GM12878 (cell line): ENCODE results near the gene HDAC9. TPM values are rescaled to one million over a fixed set of nuclear protein-coding genes. Genes with fewer than 3 reads are reported as not detected.

ENCODE experiments used
- ATAC-seq: fragments of 200-7000 bp; cut with Tn5 transposase; 3 replicates; pipeline ENCODE4 v1.9.1; 2020; ENCODE audit warnings: mild to moderate bottlenecking, moderate library complexity
- BruUV-seq: library from RNA; stranded (reverse); fragments of 400-500 nt; replicated peaks from 2 replicates; lab custom pipeline; 2021; lab: Mats Ljungman, UMichigan
- CTCF ChIA-PET: fragments of 300-600 bp; sonication (Branson Sonifier 250); formaldehyde crosslinking; extraction: SDS; loops from one replicate; lab custom pipeline; 2021; ENCODE audit warnings: inconsistent platforms; lab: Yijun Ruan, JAX
- POLR2A ChIA-PET: fragments of 350-600 bp; formaldehyde crosslinking; extraction: SDS; loops from one replicate; lab custom pipeline; 2021; ENCODE audit warnings: inconsistent platforms; lab: Charles Lee
- RAD21 ChIA-PET: fragments of 300-600 bp; sonication (Branson Sonifier 250); formaldehyde crosslinking; loops from one replicate; lab custom pipeline; 2023; ENCODE audit warnings: antibody characterized with exemption; ENCODE audit not compliant: unreplicated experiment; lab: Charles Lee
- SMC1A ChIA-PET: fragments of 300-600 bp; sonication (Branson Sonifier 250); formaldehyde crosslinking; loops from one replicate; lab custom pipeline; 2023; ENCODE audit not compliant: unreplicated experiment, uncharacterized antibody; lab: Charles Lee
- DNase-seq: peaks from one replicate; pipeline ENCODE4 v3.0.0-alpha.2; 2011; ENCODE audit warnings: low read depth, low spot score
- FAIRE-seq: peaks from 3 replicates; lab custom pipeline; 2011; peaks lifted over from hg19 to GRCh38; lab: Jason Lieb, UNC
- H2AFZ ChIP-seq: 2 replicates; pipeline ENCODE4 v1.6.0; 2011; ENCODE audit warnings: low read depth, low read length, control low read depth; ENCODE audit not compliant: control insufficient read depth
- H3K27ac ChIP-seq: 2 replicates; pipeline ENCODE4 v1.5.1; 2011; ENCODE audit warnings: control low read depth; ENCODE audit not compliant: control insufficient read depth, insufficient read depth
- H3K27me3 ChIP-seq, 2 experiments: replicated peaks in 1 of 2; 2 replicates each; pipeline versions ENCODE4 v1.6.0 to v1.6.1; 2011; ENCODE audit warnings: low read length in 1 of 2; ENCODE audit not compliant: control insufficient read depth in 2 of 2, insufficient read depth in 2 of 2
- H3K36me3 ChIP-seq, 2 experiments: 2 replicates each; pipeline ENCODE4 v1.5.1; 2011; ENCODE audit warnings: low read length in 1 of 2; ENCODE audit not compliant: control insufficient read depth in 2 of 2, insufficient read depth in 2 of 2
- H3K4me1 ChIP-seq: 2 replicates; pipeline ENCODE4 v1.6.1; 2011; ENCODE audit warnings: mild to moderate bottlenecking, low read length, moderate library complexity, mixed read lengths; ENCODE audit not compliant: control insufficient read depth, insufficient read depth
- H3K4me2 ChIP-seq: 2 replicates; pipeline ENCODE4 v1.6.0; 2011; ENCODE audit warnings: control low read depth; ENCODE audit not compliant: control insufficient read depth, insufficient read depth
- H3K4me3 ChIP-seq: fragments of 200-600 bp; sonication (generic); 2 replicates; pipeline ENCODE4 v1.5.1; 2016
- H3K79me2 ChIP-seq: 2 replicates; pipeline ENCODE4 v1.6.0; 2011; ENCODE audit warnings: low read length; ENCODE audit not compliant: control insufficient read depth, insufficient read depth
- H3K9ac ChIP-seq: 2 replicates; pipeline ENCODE4 v1.8.0; 2011; ENCODE audit warnings: low read length, control low read depth, mixed read lengths; ENCODE audit not compliant: control insufficient read depth, insufficient read depth
- H3K9me3 ChIP-seq: replicated peaks from 3 replicates; pipeline ENCODE4 v1.5.1; 2011; ENCODE audit warnings: mild to moderate bottlenecking, low read length; ENCODE audit not compliant: control insufficient read depth, insufficient read depth
- H4K20me1 ChIP-seq: 2 replicates; pipeline ENCODE4 v1.6.0; 2011; ENCODE audit not compliant: control insufficient read depth, insufficient read depth
- CREB1 ChIP-seq: IDR thresholded peaks from 2 replicates; pipeline ENCODE4 v1.6.1; 2012; ENCODE audit warnings: low read depth, mild to moderate bottlenecking, inconsistent platforms
- CREM ChIP-seq: IDR thresholded peaks from 2 replicates; pipeline ENCODE4 v1.6.1; 2014; ENCODE audit warnings: antibody characterized with exemption, low read depth
- ESRRA ChIP-seq: IDR thresholded peaks from 2 replicates; pipeline ENCODE4 v1.6.1; 2012; ENCODE audit warnings: mild to moderate bottlenecking, low read length, improper control_type of control experiment
- FOXK2 ChIP-seq: fragments of 450-650 bp; IDR thresholded peaks from 2 replicates; pipeline ENCODE4 v1.6.1; 2017; ENCODE audit warnings: mild to moderate bottlenecking, moderate library complexity
- IKZF2 ChIP-seq, 2 experiments: fragments of 450-650 bp; IDR thresholded peaks; 2 replicates each; pipeline ENCODE4 v1.6.1; 2017; ENCODE audit warnings: mild to moderate bottlenecking in 2 of 2, moderate library complexity in 2 of 2
- SP1 ChIP-seq: IDR thresholded peaks from one replicate; pipeline ENCODE4 v1.6.1; 2011; ENCODE audit warnings: low read depth, low read length
- TCF3 ChIP-seq: IDR thresholded peaks from 2 replicates; pipeline ENCODE4 v1.6.1; 2012; ENCODE audit warnings: low read depth, mild to moderate bottlenecking, low read length, borderline replicate concordance; ENCODE audit not compliant: insufficient read depth
- ZNF207 ChIP-seq: fragments of 450-650 bp; IDR thresholded peaks from 2 replicates; pipeline ENCODE4 v1.6.1; 2014; ENCODE audit warnings: antibody characterized with exemption, mild to moderate bottlenecking, borderline replicate concordance
- ZZZ3 ChIP-seq: IDR thresholded peaks from 2 replicates; pipeline ENCODE4 v1.6.1; 2011; ENCODE audit warnings: low read depth; ENCODE audit not compliant: control insufficient read depth, insufficient read length
- WGBS: methylation state at CpG from one replicate; pipeline ENCODE4 v1.1.6; 2016; ENCODE audit warnings: low lambda C conversion rate; ENCODE audit not compliant: insufficient replicate concordance, insufficient coverage; ENCODE audit errors: missing lambda C conversion rate; 5-methylcytosine and 5-hydroxymethylcytosine counted together
- in situ Hi-C: fragments of 300-500 bp; cut with MboI; formaldehyde crosslinking; loops from 9 replicates; pipeline ENCODE4 v1.14.3; 2018; ENCODE audit warnings: mixed read lengths
- intact Hi-C: fragments of 100-400 bp; cut with micrococcal nuclease; formaldehyde crosslinking; loops from one replicate; pipeline ENCODE4 v1.14.2; 2022; ENCODE audit not compliant: unreplicated experiment
- polyA plus RNA-seq, 11 experiments: library from polyadenylated mRNA; depleted of rRNA in 4 of 11; unstranded in 6 of 11; stranded (reverse) in 5 of 11; fragments of >200 nt; fragmentation: Nextera tagmentation in 4 of 11; fragmentation: Illumina TruSeq in 1 of 11; extraction: Ambion mirVana in 4 of 11; extraction: Trizol in 1 of 11; gene quantifications; 1 replicate in 1 of 11; 2 replicates in 10 of 11; pipeline versions ENCODE4 v1.2.1 to v1.2.3, GENCODE V29; 2011 to 2016; ENCODE audit warnings: inconsistent platforms in 2 of 11, missing spikeins in 2 of 11, low read depth in 1 of 11
- total RNA-seq, 4 experiments: library from RNA; depleted of rRNA in 3 of 4; stranded (reverse); fragments of >200 nt in 3 of 4; fragmentation: Illumina TruSeq in 1 of 4; extraction: Trizol in 1 of 4; gene quantifications; 2 replicates each; pipeline versions ENCODE4 v1.2.1 to v1.2.3, GENCODE V29; 2013 to 2021

Gene HDAC9
- total and polyA plus RNA-seq, 10 of the 15 experiments (the other 5 are each of a cell fraction or from before 2014, with no cell fraction given): 0.73 to 12.8 (median 0.92) TPM

GRCh38 chr7:18821554-18821953 lies 326.0 kb downstream of the HDAC9 start:
- CTCF ChIA-PET: no interaction called here
- SMC1A ChIA-PET: no interaction called here
- RAD21 ChIA-PET: no interaction called here

GRCh38 chr7:18824157-18824556 lies 328.6 kb downstream of the HDAC9 start:
- Histone ChIP-seq H3K27me3 (no peaks in the 10 kb centered on the region), H3K4me3 (no peak overlapping the region), H2AFZ (no peak overlapping the region), H3K4me1 (no peaks in the 10 kb centered on the region), H3K79me2 (no peaks in the 10 kb centered on the region), H3K27ac (no peak overlapping the region), H3K9me3 (no peaks in the 10 kb centered on the region), H3K36me3 (no peaks in the 10 kb centered on the region), H3K4me2 (no peak overlapping the region), H3K9ac (no peak overlapping the region), H4K20me1 (no peaks in the 10 kb centered on the region)
- FAIRE-seq (no peak), DNase-seq (no peak), ATAC-seq (no peak)
- 17% methylated on average over 2 of the region's 2 CpGs for WGBS
- CTCF ChIA-PET: no interaction called here
- TF ChIP-seq IKZF2 (IDR thresholded peaks at IDR 0.05) (no peak), SP1 (no peak), ESRRA (no peak), CREM (no peak), CREB1 (no peak), FOXK2 (no peak)
- SMC1A ChIA-PET: no interaction called here
- intact Hi-C loops: no loop called here
- RAD21 ChIA-PET: no interaction called here
- POLR2A ChIA-PET: no interaction called here
- no TSS peak for BruUV-seq
- in situ Hi-C loops: no loop called here

More at GRCh38 chr7:18821554-18821953, 326.0 kb downstream of the HDAC9 start:
- no peak for TF ChIP-seq ZZZ3
- no peak for TF ChIP-seq TCF3
- TF ChIP-seq ZNF207: no peak
- DNase-seq (no peak), FAIRE-seq (no peak), ATAC-seq (no peak)
- Histone ChIP-seq H3K4me1 (no peaks in the 10 kb centered on the region), H3K27me3 (no peaks in the 10 kb centered on the region), H3K79me2 (no peaks in the 10 kb centered on the region), H3K4me2 (no peak overlapping the region), H3K9me3 (no peaks in the 10 kb centered on the region), H2AFZ (no peak overlapping the region), H3K36me3 (no peaks in the 10 kb centered on the region), H4K20me1 (no peaks in the 10 kb centered on the region), H3K4me3 (no peak overlapping the region), H3K9ac (no peak overlapping the region), H3K27ac (no peak overlapping the region)
- BruUV-seq: no TSS peak
- intact Hi-C loops: no loop called here
- POLR2A ChIA-PET: no interaction called here
- in situ Hi-C loops: no loop called here
